GM12892 (cell line): Measurements from ENCODE around the gene TEX2.

Experiments
- POLR2A ChIP-seq: IDR thresholded peaks from 2 replicates; pipeline ENCODE4 v1.6.1; 2011; ENCODE audit warnings: low read depth, low read length, control low read depth
- POLR2AphosphoS5 ChIP-seq: IDR thresholded peaks from 2 replicates; pipeline ENCODE4 v1.6.1; 2011; ENCODE audit warnings: low read depth, low read length, control low read depth
- TAF1 ChIP-seq: IDR thresholded peaks from 2 replicates; pipeline ENCODE4 v1.6.1; 2011; ENCODE audit warnings: low read depth, mild to moderate bottlenecking, control low read depth, low read length, borderline replicate concordance

- TF ChIP-seq POLR2AphosphoS5 (no peak), POLR2A (no peak), TAF1 (no peak)
These were observed 84.8 kb downstream of the TEX2 start for GRCh38 chr17:64178011-64178825.
